ENCODE measurements around the gene EFCC1. TPM values are rescaled to one million over a fixed set of nuclear protein-coding genes. Genes with fewer than 3 reads are reported as not detected.
A peak's percentile ranks its signal among the peaks of the same experiment; 100 is the strongest.

EFCC1 gene
- total RNA-seq, 1 donor from 2014 or later, result 1.5 TPM

DNA sequence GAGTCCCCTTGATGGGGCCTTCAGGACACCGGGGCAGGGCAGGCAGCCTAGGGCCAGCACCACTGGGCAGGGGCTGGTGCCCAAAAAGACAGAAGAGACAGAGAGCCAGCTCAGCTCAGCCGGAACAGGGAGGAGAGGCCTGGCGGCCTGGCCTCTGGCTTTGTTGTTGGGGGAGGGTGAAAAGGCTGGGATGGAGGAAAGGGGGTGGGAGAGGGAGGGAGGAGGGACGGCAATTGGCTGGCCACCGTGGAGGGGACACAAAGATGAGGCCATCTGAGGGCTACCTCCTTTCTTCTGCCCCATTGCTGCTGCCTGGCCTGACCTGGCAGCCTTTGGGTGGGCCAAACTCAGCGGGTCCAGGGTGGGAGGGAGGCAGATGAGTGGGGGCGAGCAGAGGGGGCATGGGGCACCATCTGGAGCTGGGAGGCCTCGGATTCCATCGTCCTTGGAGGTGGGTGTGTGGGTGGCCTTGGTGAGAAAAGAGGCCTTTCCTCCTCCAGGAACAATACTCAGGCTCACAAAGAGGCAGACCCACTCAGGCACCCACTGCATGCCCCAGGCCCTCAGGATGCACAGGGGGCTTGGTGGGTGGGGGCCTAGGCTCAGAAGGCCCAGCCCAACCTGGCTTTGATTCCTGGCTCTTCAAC, 9.3 kb downstream of the EFCC1 start:
- H3K9me3 ChIP-seq (replicated peaks), result no peaks in the 10 kb centered on the region
- DNase-seq, result no peak
- H3K27ac ChIP-seq (replicated peaks), result peak overlapping the region; percentile 27
- H3K4me1 ChIP-seq, result peaks cover 58% of the 10 kb centered on the region
- no peak overlapping the region for H3K4me3 ChIP-seq
- peaks cover 20% of the 10 kb centered on the region for H3K27me3 ChIP-seq (ENCODE audit: low read depth)
- intact Hi-C loops (cut with micrococcal nuclease), result no loop called here
- no peaks in the 10 kb centered on the region for H3K36me3 ChIP-seq
- TF ChIP-seq, protein P1, sequence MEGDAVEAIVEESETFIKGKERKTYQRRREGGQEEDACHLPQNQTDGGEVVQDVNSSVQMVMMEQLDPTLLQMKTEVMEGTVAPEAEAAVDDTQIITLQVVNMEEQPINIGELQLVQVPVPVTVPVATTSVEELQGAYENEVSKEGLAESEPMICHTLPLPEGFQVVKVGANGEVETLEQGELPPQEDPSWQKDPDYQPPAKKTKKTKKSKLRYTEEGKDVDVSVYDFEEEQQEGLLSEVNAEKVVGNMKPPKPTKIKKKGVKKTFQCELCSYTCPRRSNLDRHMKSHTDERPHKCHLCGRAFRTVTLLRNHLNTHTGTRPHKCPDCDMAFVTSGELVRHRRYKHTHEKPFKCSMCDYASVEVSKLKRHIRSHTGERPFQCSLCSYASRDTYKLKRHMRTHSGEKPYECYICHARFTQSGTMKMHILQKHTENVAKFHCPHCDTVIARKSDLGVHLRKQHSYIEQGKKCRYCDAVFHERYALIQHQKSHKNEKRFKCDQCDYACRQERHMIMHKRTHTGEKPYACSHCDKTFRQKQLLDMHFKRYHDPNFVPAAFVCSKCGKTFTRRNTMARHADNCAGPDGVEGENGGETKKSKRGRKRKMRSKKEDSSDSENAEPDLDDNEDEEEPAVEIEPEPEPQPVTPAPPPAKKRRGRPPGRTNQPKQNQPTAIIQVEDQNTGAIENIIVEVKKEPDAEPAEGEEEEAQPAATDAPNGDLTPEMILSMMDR (IDR thresholded peaks at IDR 0.05; ENCODE audit: borderline replicate concordance), result no peak

GRCh38 chr3:129013491-129013891, 12.4 kb downstream of the EFCC1 start:
- peak overlapping the region; percentile 92 for H3K27ac ChIP-seq (replicated peaks)
- no peaks in the 10 kb centered on the region for H3K27me3 ChIP-seq (ENCODE audit: low read depth)
- peaks cover 58% of the 10 kb centered on the region for H3K4me1 ChIP-seq
- no peaks in the 10 kb centered on the region for H3K9me3 ChIP-seq (replicated peaks)
- TF ChIP-seq, protein P1 (IDR thresholded peaks at IDR 0.05; ENCODE audit: borderline replicate concordance), result no peak
- intact Hi-C loops (cut with micrococcal nuclease), result no loop called here
- no peak for DNase-seq
- H3K36me3 ChIP-seq, result no peaks in the 10 kb centered on the region
- H3K4me3 ChIP-seq, result no peak overlapping the region

- H3K27ac ChIP-seq (replicated peaks), result peak overlapping the region; percentile 92
- TF ChIP-seq, protein P1 (IDR thresholded peaks at IDR 0.05; ENCODE audit: borderline replicate concordance), result no peak
- peaks cover 60% of the 10 kb centered on the region for H3K4me1 ChIP-seq
- intact Hi-C loops (cut with micrococcal nuclease), result no loop called here
- no peak for DNase-seq
- H3K9me3 ChIP-seq (replicated peaks), result no peaks in the 10 kb centered on the region
- no peak overlapping the region for H3K4me3 ChIP-seq
- H3K36me3 ChIP-seq, result no peaks in the 10 kb centered on the region
- H3K27me3 ChIP-seq (ENCODE audit: low read depth), result no peaks in the 10 kb centered on the region
Observed at GRCh38 chr3:129014148-129014547, 13.0 kb downstream of the EFCC1 start.

- no peak for DNase-seq
- TF ChIP-seq, protein P1 (IDR thresholded peaks at IDR 0.05; ENCODE audit: borderline replicate concordance), result no peak
- H3K9me3 ChIP-seq (replicated peaks), result no peaks in the 10 kb centered on the region
- no peak overlapping the region for H3K4me3 ChIP-seq
- H3K27ac ChIP-seq (replicated peaks), result peak overlapping the region; percentile 92
- intact Hi-C loops (cut with micrococcal nuclease), result no loop called here
- no peaks in the 10 kb centered on the region for H3K27me3 ChIP-seq (ENCODE audit: low read depth)
- H3K36me3 ChIP-seq, result no peaks in the 10 kb centered on the region
- peaks cover 60% of the 10 kb centered on the region for H3K4me1 ChIP-seq
Observed at GRCh38 chr3:129014793-129015345, 13.8 kb downstream of the EFCC1 start.

GRCh38 chr3:129015388-129016105, 14.4 kb downstream of the EFCC1 start:
- DNase-seq, result peak; percentile 46
- Histone ChIP-seq H3K27me3 (ENCODE audit: low read depth) (no peaks in the 10 kb centered on the region), H3K4me1 (peaks cover 60% of the 10 kb centered on the region), H3K27ac (replicated peaks) (peak overlapping the region; percentile 92), H3K9me3 (replicated peaks) (no peaks in the 10 kb centered on the region), H3K36me3 (no peaks in the 10 kb centered on the region), H3K4me3 (peak overlapping the region; percentile 17)
- TF ChIP-seq, protein P1 (IDR thresholded peaks at IDR 0.05; ENCODE audit: borderline replicate concordance), result no peak
- intact Hi-C loops (cut with micrococcal nuclease), result no loop called here
